Hematopoietic multipotent progenitor cell (in vitro differentiated cells): ENCODE measurements around the gene UBE2L3. TPM values are rescaled to one million over a fixed set of nuclear protein-coding genes. Genes with fewer than 3 reads are reported as not detected.
"Not testable (repeated sequence)": the region's sequence is repeated elsewhere in the genome, so short reads cannot be mapped to it uniquely, and the experiment has no call there.

ENCODE experiments used
- DNase-seq, 3 donors: peaks; one replicate each; pipeline ENCODE4 v3.0.0-alpha.2; 2011 to 2015; ENCODE audit warnings: low read depth in 2 of 3, low spot score in 2 of 3
- total RNA-seq: library from RNA; depleted of rRNA; stranded (reverse); fragments of >200 nt; gene quantifications from one replicate; pipeline ENCODE4 v1.2.3, GENCODE V29; 2012

UBE2L3 gene
- total RNA-seq, 1 donor: 20.7 TPM

- no peak for DNase-seq
These were observed 30.8 kb downstream of the UBE2L3 start for GRCh38 chr22:21598302-21598701.

- no peak for DNase-seq
These were observed 31.8 kb downstream of the UBE2L3 start for GRCh38 chr22:21599053-21599893.

GRCh38 chr22:21602579-21602978 lies 35.1 kb downstream of the UBE2L3 start:
- DNase-seq: no peak

GRCh38 chr22:21603973-21604372 lies 36.5 kb downstream of the UBE2L3 start:
- DNase-seq: no peak

- no peak for DNase-seq
These were observed 38.5 kb downstream of the UBE2L3 start for GRCh38 chr22:21605887-21606564.

GRCh38 chr22:21606775-21607174 lies 39.3 kb downstream of the UBE2L3 start:
- no peak for DNase-seq

- not testable (repeated sequence) for DNase-seq
These were observed 42.1 kb downstream of the UBE2L3 start for GRCh38 chr22:21609556-21610157.

GRCh38 chr22:21611210-21611977 lies 43.9 kb downstream of the UBE2L3 start:
- DNase-seq: no peak

GRCh38 chr22:21612858-21613257 lies 45.3 kb downstream of the UBE2L3 start:
- no peak for DNase-seq

GRCh38 chr22:21613553-21614233 lies 46.2 kb downstream of the UBE2L3 start:
- DNase-seq: no peak

- DNase-seq: no peak
These were observed 48.2 kb downstream of the UBE2L3 start for GRCh38 chr22:21615731-21616130.

GRCh38 chr22:21617337-21617736 lies 49.8 kb downstream of the UBE2L3 start:
- DNase-seq: not testable (repeated sequence)

GRCh38 chr22:21621025-21621424 lies 53.5 kb downstream of the UBE2L3 start:
- no peak for DNase-seq

- DNase-seq: peak in 2 of 3 donors; percentile 21 to 41
These were observed 54.8 kb downstream of the UBE2L3 start for GRCh38 chr22:21622011-21622918.

GRCh38 chr22:21622919-21623647 lies 55.6 kb downstream of the UBE2L3 start:
- DNase-seq: no peak

GRCh38 chr22:21623648-21623970 lies 56.1 kb downstream of the UBE2L3 start:
- DNase-seq: no peak

GRCh38 chr22:21624120-21624879 lies 56.8 kb downstream of the UBE2L3 start:
- peak in 1 of 3 donors; percentile 40 for DNase-seq
